Prostate gland (tissue), 2 donors: ENCODE results near the gene KRT86.

Experiments
- POLR2A ChIP-seq: fragments of 450-650 bp; IDR thresholded peaks from one replicate; pipeline ENCODE4 v1.6.1; 2016; ENCODE audit warnings: antibody characterized with exemption, mild to moderate bottlenecking
- TF ChIP-seq, protein P1 (sequence below), 4 experiments: fragments of 200-600 bp in 2 of 4; fragments of 450-650 bp in 2 of 4; sonication (generic) in 2 of 4; IDR thresholded peaks; 1 replicate in 3 of 4; 2 replicates in 1 of 4; pipeline ENCODE4 v1.5.1; 2016 to 2019; ENCODE audit warnings: antibody characterized with exemption in 4 of 4, mild to moderate bottlenecking in 2 of 4, moderate library complexity in 2 of 4

DNA sequence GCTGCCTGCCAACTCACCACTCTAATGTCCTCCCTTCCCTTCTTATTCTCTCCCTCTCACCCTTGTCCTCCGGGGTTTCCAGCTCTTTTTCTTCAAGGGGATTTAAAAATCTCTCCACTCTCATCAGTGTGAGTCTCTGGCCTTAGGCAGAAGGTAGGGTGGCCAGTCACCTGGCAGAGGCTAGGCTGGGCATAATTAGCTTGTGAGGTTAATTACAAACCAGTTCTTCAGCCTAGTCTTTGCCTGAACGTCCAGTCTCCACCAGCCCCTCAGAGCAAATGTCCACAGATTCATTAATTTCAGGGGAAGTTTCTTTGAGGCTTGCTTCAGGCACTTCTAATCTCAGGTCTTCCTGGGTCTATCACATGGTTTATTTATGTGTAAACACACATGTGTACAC lies 34.7 kb upstream of the KRT86 start:
- TF ChIP-seq, protein P1, sequence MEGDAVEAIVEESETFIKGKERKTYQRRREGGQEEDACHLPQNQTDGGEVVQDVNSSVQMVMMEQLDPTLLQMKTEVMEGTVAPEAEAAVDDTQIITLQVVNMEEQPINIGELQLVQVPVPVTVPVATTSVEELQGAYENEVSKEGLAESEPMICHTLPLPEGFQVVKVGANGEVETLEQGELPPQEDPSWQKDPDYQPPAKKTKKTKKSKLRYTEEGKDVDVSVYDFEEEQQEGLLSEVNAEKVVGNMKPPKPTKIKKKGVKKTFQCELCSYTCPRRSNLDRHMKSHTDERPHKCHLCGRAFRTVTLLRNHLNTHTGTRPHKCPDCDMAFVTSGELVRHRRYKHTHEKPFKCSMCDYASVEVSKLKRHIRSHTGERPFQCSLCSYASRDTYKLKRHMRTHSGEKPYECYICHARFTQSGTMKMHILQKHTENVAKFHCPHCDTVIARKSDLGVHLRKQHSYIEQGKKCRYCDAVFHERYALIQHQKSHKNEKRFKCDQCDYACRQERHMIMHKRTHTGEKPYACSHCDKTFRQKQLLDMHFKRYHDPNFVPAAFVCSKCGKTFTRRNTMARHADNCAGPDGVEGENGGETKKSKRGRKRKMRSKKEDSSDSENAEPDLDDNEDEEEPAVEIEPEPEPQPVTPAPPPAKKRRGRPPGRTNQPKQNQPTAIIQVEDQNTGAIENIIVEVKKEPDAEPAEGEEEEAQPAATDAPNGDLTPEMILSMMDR (IDR thresholded peaks at IDR 0.05) = no peak
- no peak for TF ChIP-seq POLR2A
